H4 (cell line): ENCODE data around the gene KPNA2. TPM values are rescaled to one million over a fixed set of nuclear protein-coding genes. Genes with fewer than 3 reads are reported as not detected.

ENCODE experiments used
- total RNA-seq: library from RNA; depleted of rRNA; stranded (reverse); fragments of >200 nt; shearing (Covaris generic); gene quantifications from 2 replicates; pipeline ENCODE4 v1.2.3, GENCODE V29; 2014; rRNA removed

Gene KPNA2
- total RNA-seq, 1 experiment from 2014 or later = 483 TPM

Other genes starting within 250 kb of the KPNA2 start
- 14.1 and 23.4 TPM in 2 replicates for gene BPTF, start 210.2 kb upstream of the KPNA2 start, total RNA-seq
- 20.3 and 25.5 TPM in 2 replicates for gene C17orf58, start 39.3 kb upstream of the KPNA2 start, total RNA-seq
- gene AMZ2, start 212.3 kb downstream of the KPNA2 start, total RNA-seq = 180 and 190 TPM in 2 replicates